Iris pigment epithelial cell (primary cell): Measurements from ENCODE around the gene STAT5B.

Source experiments
- DNase-seq: peaks from one replicate; pipeline ENCODE4 v3.0.0-alpha.2; 2011; ENCODE audit warnings: low read depth

STAT5B gene

GRCh38 chr17:42284566-42284965 lies 8.4 kb upstream of the STAT5B start:
- DNase-seq: no peak

DNA sequence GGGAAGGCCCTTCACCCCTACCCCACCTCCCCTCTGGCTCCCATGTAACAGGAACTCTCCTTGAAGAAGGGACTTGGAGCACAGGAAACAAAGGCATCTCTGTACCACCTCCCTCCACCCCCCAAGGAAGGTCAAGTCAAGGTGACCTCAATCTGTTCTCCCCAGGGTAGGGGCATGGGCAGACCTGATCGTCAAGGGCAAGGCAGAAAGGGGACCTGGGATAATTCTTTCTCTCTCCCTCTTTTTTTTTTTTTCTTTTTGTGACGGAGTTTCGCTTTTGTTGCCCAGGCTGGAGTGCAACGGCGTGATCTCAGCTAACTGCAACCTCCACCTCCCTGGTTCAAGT lies 7.8 kb upstream of the STAT5B start:
- no peak for DNase-seq

GRCh38 chr17:42283241-42284023 lies 7.2 kb upstream of the STAT5B start:
- no peak for DNase-seq

GRCh38 chr17:42282478-42283080 lies 6.4 kb upstream of the STAT5B start:
- DNase-seq: no peak

DNA sequence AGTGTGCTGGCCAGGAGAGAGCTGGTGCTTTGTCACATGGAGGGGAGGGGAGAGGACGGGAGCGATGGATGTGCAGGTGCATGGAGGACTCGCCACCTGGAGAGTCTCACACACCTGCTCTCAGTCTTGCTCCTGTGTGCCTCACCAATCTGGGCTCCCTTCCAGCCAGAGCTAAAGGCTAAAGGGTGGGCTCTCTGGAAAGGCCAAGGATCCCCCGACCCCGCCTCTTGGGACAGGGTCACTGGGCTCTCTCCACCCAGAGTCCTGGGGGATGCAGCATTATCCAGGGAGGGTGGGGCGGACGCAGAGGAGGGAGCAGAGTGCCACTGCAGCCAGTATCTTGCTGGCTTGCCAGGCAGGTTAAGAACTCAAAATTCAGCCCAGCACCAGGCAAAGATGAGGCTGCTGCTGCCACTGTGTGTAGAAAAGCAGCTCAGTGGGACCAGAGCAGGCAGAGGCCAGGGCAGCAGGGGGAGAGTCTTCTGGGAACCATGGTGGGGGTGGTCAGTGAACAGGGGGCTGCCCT lies 5.4 kb upstream of the STAT5B start:
- no peak for DNase-seq

DNA sequence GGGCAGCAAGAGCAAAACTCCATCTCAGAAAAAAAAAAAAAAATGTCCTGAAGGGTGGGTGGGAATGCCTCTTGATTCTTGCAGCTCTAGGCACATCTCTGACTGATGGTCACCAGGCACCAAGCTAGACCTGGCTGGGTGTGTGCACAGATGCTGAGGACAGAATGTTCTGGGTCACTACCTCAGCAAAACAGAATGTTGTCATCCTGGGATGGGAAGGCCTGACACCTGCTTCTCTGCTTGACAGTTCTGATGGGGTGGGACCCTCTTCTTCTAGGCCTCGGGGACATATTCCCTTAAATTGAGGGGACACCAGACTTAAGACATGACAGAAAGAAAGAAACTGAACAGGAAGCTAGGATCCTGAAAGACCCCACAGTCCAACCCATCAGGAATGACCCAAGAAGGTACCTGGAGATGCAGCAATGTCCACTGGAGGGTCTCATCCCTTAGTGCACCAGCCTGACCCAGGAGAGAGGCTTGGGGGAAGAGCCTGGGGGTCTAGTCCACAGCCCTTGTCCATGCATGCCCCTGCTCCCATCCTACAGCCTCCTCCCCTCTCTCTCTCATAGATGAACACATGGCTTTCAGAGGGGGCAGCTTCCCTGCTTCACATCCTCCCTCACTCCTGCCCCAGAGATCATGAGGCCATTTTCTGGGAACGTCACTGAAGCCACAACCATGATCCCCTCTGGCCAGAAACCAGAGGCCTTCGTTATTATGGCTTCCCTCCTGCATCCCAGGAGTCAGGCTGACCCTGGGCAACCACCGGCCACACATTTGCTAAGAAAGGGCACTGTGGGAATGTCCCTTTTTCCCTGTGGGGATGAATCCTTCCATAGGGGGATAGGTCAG lies 3.8 kb upstream of the STAT5B start:
- no peak for DNase-seq

GRCh38 chr17:42277342-42277712 lies 1.1 kb upstream of the STAT5B start:
- DNase-seq: no peak

- DNase-seq: peak; percentile 90
Measured at GRCh38 chr17:42276609-42277341, 584 bp upstream of the STAT5B start.

DNA sequence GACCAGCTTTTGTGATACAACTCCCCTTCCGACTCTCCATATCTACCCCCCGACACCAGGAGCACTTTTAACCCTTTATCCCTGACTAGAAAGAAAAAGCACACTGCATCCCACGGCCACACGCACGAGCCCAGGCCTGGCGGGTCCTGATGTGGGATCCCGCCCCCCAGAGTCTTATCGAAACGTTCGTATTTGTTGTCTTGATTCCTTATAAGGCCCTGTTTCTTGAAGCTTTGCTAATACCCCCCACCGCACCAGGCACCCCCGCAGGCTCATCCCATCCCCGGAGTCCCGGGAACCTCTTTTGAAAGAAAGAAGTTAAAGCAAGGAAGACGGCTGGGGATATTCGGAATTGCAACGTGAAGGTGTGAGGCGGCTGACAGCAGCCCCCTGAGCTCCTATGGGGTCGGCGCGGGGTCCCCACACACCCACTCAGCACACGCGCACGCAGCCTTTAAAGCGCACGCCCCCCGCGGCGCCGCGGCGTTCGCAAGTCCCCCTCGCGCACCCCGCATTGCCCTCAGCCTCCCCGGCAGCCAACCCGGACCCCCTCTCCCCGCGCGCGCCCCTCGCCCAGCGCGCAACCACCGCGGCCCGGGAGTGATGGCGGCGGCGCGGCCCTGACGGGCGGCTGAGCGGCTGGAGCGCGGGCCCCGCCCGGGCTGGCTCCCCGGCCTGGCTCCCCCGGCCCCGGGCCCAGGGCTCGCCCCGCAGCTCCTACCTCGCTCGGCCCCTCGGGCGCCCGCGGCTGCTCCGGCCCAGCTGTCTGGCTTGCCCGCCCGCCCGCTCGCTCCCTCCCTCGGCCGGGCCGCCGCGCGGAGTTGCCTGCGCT lies 448 bp downstream of the STAT5B start:
- peak; percentile 44 for DNase-seq

- no peak for DNase-seq
Measured at GRCh38 chr17:42274812-42275526, 1.2 kb downstream of the STAT5B start.

- no peak for DNase-seq
Measured at GRCh38 chr17:42274253-42274542, 2.0 kb downstream of the STAT5B start.

DNA sequence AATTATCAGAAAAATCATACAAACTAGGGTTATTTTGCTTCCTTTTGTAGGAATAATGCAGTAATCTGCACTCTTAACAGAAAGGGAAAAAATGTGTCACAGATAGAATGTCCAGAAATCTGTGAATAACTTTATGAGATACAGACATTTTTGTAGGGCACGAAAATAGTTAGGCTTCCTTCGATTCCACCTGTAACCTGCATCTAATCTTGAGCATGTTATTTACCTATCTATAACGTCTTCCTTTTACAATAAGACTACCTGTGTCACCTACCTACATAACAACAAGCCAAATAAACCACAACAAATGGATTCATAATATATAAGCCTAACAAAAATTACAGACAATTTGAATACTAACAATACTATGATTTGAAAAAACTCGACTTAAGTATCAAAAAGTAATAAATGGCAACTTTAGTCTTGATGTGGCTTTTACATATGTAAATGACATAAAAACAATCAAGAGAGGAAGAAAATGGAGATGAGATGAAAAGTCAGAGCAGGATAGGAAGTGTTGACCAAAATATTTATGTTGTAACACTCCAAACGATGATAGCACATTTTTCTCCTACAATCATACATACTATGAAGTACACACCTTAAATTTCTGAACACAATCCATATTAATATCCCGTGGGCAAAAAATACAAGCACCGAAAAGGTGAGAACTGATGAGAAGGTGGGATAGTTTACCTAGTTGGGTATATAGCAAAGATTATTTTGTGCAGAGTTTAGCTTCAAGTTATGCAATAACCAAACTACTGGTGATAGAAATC lies 2.5 kb downstream of the STAT5B start:
- no peak for DNase-seq

- no peak for DNase-seq
Measured at GRCh38 chr17:42272162-42272907, 3.9 kb downstream of the STAT5B start.

GRCh38 chr17:42271779-42272035 lies 4.5 kb downstream of the STAT5B start:
- no peak for DNase-seq

DNA sequence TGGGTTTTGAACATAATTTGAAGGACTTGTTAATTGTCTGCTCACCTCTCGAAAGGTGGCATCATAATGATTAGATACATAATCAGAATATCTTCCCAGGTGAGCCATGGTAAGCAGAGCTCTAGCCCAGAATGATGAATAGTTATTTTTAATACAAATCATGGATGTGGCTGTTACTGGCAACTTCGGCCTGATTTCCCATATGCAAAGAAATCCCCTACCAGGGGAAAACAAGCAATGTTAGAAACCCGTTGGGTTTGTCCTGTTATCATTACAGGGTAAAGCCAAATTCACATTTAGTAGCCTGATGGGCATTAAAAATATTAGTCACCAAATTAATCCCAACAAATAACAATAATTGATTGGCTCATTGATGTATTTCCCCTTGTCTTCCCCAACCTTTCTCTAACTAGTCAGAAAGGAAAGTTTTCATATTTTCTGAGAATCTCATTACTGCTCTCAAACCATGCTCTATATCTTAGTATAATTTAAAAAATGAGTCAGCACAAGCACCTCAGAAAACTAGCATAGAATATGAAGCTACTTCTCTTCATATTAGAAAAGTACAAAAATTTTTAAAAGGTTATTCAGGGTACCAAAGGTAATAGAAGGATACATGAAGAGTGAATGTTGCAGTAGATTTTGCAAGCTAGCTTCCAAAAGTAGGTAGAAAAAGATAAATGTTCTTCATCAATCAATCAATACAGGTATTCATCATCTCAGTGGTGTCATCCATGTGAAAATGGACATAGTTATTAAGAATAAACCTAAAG lies 5.0 kb downstream of the STAT5B start:
- no peak for DNase-seq

GRCh38 chr17:42270596-42270995 lies 5.6 kb downstream of the STAT5B start:
- DNase-seq: peak; percentile 28

DNA sequence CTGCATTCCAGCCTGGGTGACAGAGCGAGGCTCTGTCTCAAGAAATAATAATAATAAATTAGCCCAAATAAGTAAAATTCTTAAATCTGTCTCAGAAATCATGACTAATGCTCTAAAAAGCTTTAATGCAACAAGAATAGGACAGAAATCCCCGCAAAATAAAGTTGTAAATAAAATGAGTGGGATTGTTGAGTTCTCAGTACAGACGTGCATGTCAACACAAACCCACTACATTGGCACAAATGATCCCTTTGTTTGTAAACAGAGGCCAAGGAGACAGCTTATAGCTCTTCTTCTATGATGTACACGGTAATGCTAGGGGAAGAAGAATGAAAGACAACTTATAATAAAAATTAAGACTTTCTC lies 6.0 kb downstream of the STAT5B start:
- DNase-seq: peak; percentile 81

- DNase-seq: no peak
Measured at GRCh38 chr17:42268236-42268635, 8.0 kb downstream of the STAT5B start.
